Calu3 (cell line): ENCODE data around the gene NLE1. TPM values are rescaled to one million over a fixed set of nuclear protein-coding genes. Genes with fewer than 3 reads are reported as not detected.

Experiments
- BruUV-seq: library from RNA; stranded (reverse); fragments of 400-500 nt; replicated peaks from 2 replicates; lab custom pipeline; 2021; lab: Mats Ljungman, UMichigan
- CTCF ChIA-PET: fragments of 300-600 bp; sonication (Branson Sonifier 250); formaldehyde crosslinking; loops from one replicate; lab custom pipeline; 2022; ENCODE audit warnings: antibody characterized with exemption; lab: Charles Lee
- DNase-seq: peaks from one replicate; pipeline ENCODE4 v3.0.0; 2022
- H3K27ac Mint-ChIP-seq: one replicate; pipeline ENCODE4 v1.8.0; 2022; ENCODE audit warnings: mixed read lengths; ENCODE audit not compliant: unreplicated experiment
- H3K27me3 Mint-ChIP-seq: one replicate; pipeline ENCODE4 v1.8.0; 2022; ENCODE audit warnings: mixed read lengths; ENCODE audit not compliant: unreplicated experiment
- H3K36me3 Mint-ChIP-seq: one replicate; pipeline ENCODE4 v1.8.0; 2022; ENCODE audit warnings: mild to moderate bottlenecking, moderate library complexity, mixed read lengths; ENCODE audit not compliant: insufficient read depth, unreplicated experiment
- H3K4me1 Mint-ChIP-seq: one replicate; pipeline ENCODE4 v1.8.0; 2022; ENCODE audit warnings: mild to moderate bottlenecking, low read depth, mixed read lengths; ENCODE audit not compliant: unreplicated experiment
- H3K4me3 Mint-ChIP-seq: one replicate; pipeline ENCODE4 v1.8.0; 2022; ENCODE audit warnings: mild to moderate bottlenecking, low read depth, moderate library complexity, mixed read lengths; ENCODE audit not compliant: unreplicated experiment
- H3K9me3 Mint-ChIP-seq: one replicate; pipeline ENCODE4 v1.8.0; 2022; ENCODE audit warnings: low read depth, mixed read lengths; ENCODE audit not compliant: unreplicated experiment
- CTCF ChIP-seq: fragments of 200-600 bp; IDR thresholded peaks from one replicate; pipeline ENCODE4 v1.8.0; 2022; ENCODE audit warnings: antibody characterized with exemption; ENCODE audit not compliant: unreplicated experiment
- intact Hi-C: fragments of 100-400 bp; cut with micrococcal nuclease; formaldehyde crosslinking; loops from one replicate; pipeline ENCODE4 v1.10.0; 2022; ENCODE audit not compliant: unreplicated experiment
- total RNA-seq: library from RNA; stranded (reverse); gene quantifications from 2 replicates; pipeline ENCODE4 v1.2.3, GENCODE V29; 2022

Gene NLE1
- total RNA-seq, 1 experiment from 2014 or later, result 30.0 TPM

- Mint-ChIP-seq H3K27me3 (peaks cover 56% of the 10 kb centered on the region), H3K4me1 (peaks cover 6% of the 10 kb centered on the region), H3K9me3 (no peaks in the 10 kb centered on the region), H3K36me3 (no peaks in the 10 kb centered on the region), H3K4me3 (no peak overlapping the region), H3K27ac (no peak overlapping the region)
- no TSS peak for BruUV-seq
- TF ChIP-seq CTCF, result no peak
- intact Hi-C loops, result no loop called here
- no peak for DNase-seq
- CTCF ChIA-PET, result no interaction called here
These were observed 20.7 kb upstream of the NLE1 start for GRCh38 chr17:35162755-35163154.

- Mint-ChIP-seq H3K36me3 (no peaks in the 10 kb centered on the region), H3K9me3 (no peaks in the 10 kb centered on the region), H3K4me3 (no peak overlapping the region), H3K27ac (no peak overlapping the region), H3K27me3 (peaks cover 53% of the 10 kb centered on the region), H3K4me1 (peaks cover 6% of the 10 kb centered on the region)
- no peak for TF ChIP-seq CTCF
- DNase-seq, result no peak
- intact Hi-C loops, result no loop called here
- CTCF ChIA-PET, result interaction anchor here (1.0 kb wide), 1 partner anchor 9 kb away, joined by 3 read pairs; no protein-coding TSS in a partner anchor
- BruUV-seq, result no TSS peak
These were observed 19.2 kb upstream of the NLE1 start for GRCh38 chr17:35161281-35161761.

GRCh38 chr17:35160354-35161201 is 18.5 kb upstream of the NLE1 start:
- no peak overlapping the region for H3K27ac Mint-ChIP-seq
- intact Hi-C loops, result no loop called here
- CTCF ChIA-PET, result interaction anchor here (1.0 kb wide), 1 partner anchor 9 kb away, joined by 3 read pairs; no protein-coding TSS in a partner anchor
- no peaks in the 10 kb centered on the region for H3K36me3 Mint-ChIP-seq
- no peaks in the 10 kb centered on the region for H3K9me3 Mint-ChIP-seq
- peaks cover 6% of the 10 kb centered on the region for H3K4me1 Mint-ChIP-seq
- no peak overlapping the region for H3K4me3 Mint-ChIP-seq
- peaks cover 60% of the 10 kb centered on the region for H3K27me3 Mint-ChIP-seq
- no peak for TF ChIP-seq CTCF
- BruUV-seq, result no TSS peak
- no peak for DNase-seq

- CTCF ChIA-PET, result no interaction called here
- DNase-seq, result no peak
- no peak overlapping the region for H3K27ac Mint-ChIP-seq
- intact Hi-C loops, result no loop called here
- no peak overlapping the region for H3K4me3 Mint-ChIP-seq
- H3K27me3 Mint-ChIP-seq, result peaks cover 64% of the 10 kb centered on the region
- peaks cover 6% of the 10 kb centered on the region for H3K4me1 Mint-ChIP-seq
- no peaks in the 10 kb centered on the region for H3K9me3 Mint-ChIP-seq
- no peak for TF ChIP-seq CTCF
- H3K36me3 Mint-ChIP-seq, result no peaks in the 10 kb centered on the region
- BruUV-seq, result no TSS peak
These were observed 17.8 kb upstream of the NLE1 start for GRCh38 chr17:35159940-35160339.
